GM12878 (cell line): ENCODE results near the gene MATN1. TPM values are rescaled to one million over a fixed set of nuclear protein-coding genes. Genes with fewer than 3 reads are reported as not detected.

Experiments
- ATF7 ChIP-seq: fragments of 450-650 bp; IDR thresholded peaks from 2 replicates; pipeline ENCODE4 v1.6.1; 2016; ENCODE audit warnings: low read depth, mild to moderate bottlenecking
- BCL11A ChIP-seq: IDR thresholded peaks from 2 replicates; pipeline ENCODE4 v1.6.1; 2011; ENCODE audit warnings: low read depth, low read length
- GABPA ChIP-seq: IDR thresholded peaks from 2 replicates; pipeline ENCODE4 v1.6.1; 2014; ENCODE audit warnings: antibody characterized with exemption, low read depth, mild to moderate bottlenecking, inconsistent platforms
- HDAC2 ChIP-seq: fragments of 200-600 bp; sonication (generic); IDR thresholded peaks from 2 replicates; pipeline ENCODE4 v1.6.1; 2017
- KDM1A ChIP-seq: fragments of 200-600 bp; sonication (generic); IDR thresholded peaks from 2 replicates; pipeline ENCODE4 v1.6.1; 2016; ENCODE audit warnings: borderline replicate concordance
- NBN ChIP-seq: fragments of 450-650 bp; IDR thresholded peaks from 2 replicates; pipeline ENCODE4 v1.6.1; 2016
- RELA ChIP-seq: fragments of 450-650 bp; IDR thresholded peaks from 2 replicates; pipeline ENCODE4 v1.8.0; 2014; ENCODE audit warnings: borderline replicate concordance; ENCODE audit not compliant: partially characterized antibody
- SPI1 ChIP-seq: IDR thresholded peaks from 2 replicates; pipeline ENCODE4 v1.6.1; 2011; ENCODE audit warnings: low read depth, mild to moderate bottlenecking, low read length, moderate library complexity, borderline replicate concordance; ENCODE audit not compliant: insufficient read depth
- SUPT20H ChIP-seq: IDR thresholded peaks from 2 replicates; pipeline ENCODE4 v1.6.1; 2011; ENCODE audit warnings: low read depth, mild to moderate bottlenecking, low read length, moderate library complexity, borderline replicate concordance; ENCODE audit not compliant: control insufficient read depth
- ZNF207 ChIP-seq: fragments of 450-650 bp; IDR thresholded peaks from 2 replicates; pipeline ENCODE4 v1.6.1; 2014; ENCODE audit warnings: antibody characterized with exemption, mild to moderate bottlenecking, borderline replicate concordance
- ZNF384 ChIP-seq: IDR thresholded peaks from 2 replicates; pipeline ENCODE4 v1.6.1; 2012; ENCODE audit warnings: low read depth, mild to moderate bottlenecking, low read length, improper control_type of control experiment, borderline replicate concordance
- polyA plus RNA-seq, 11 experiments: library from polyadenylated mRNA; depleted of rRNA in 4 of 11; unstranded in 6 of 11; stranded (reverse) in 5 of 11; fragments of >200 nt; fragmentation: Nextera tagmentation in 4 of 11; fragmentation: Illumina TruSeq in 1 of 11; extraction: Ambion mirVana in 4 of 11; extraction: Trizol in 1 of 11; gene quantifications; 1 replicate in 1 of 11; 2 replicates in 10 of 11; pipeline versions ENCODE4 v1.2.1 to v1.2.3, GENCODE V29; 2011 to 2016; ENCODE audit warnings: inconsistent platforms in 2 of 11, missing spikeins in 2 of 11, low read depth in 1 of 11
- total RNA-seq, 4 experiments: library from RNA; depleted of rRNA in 3 of 4; stranded (reverse); fragments of >200 nt in 3 of 4; fragmentation: Illumina TruSeq in 1 of 4; extraction: Trizol in 1 of 4; gene quantifications; 2 replicates each; pipeline versions ENCODE4 v1.2.1 to v1.2.3, GENCODE V29; 2013 to 2021
- TF ChIP-seq, protein P1 (sequence below): fragments of 450-650 bp; IDR thresholded peaks from 2 replicates; pipeline ENCODE4 v1.6.1; 2016; ENCODE audit warnings: mild to moderate bottlenecking
- TF ChIP-seq, protein P2 (sequence below): IDR thresholded peaks from 2 replicates; pipeline ENCODE4 v1.6.1; 2011; ENCODE audit warnings: borderline replicate concordance, low read depth, mild to moderate bottlenecking, moderate library complexity, mixed read lengths, low read length; ENCODE audit not compliant: insufficient read depth; ENCODE audit errors: extremely low read length
- TF ChIP-seq, protein P3 (sequence below): fragments of 450-650 bp; IDR thresholded peaks from 2 replicates; pipeline ENCODE4 v1.6.1; 2017; ENCODE audit warnings: mild to moderate bottlenecking, moderate library complexity
- TF ChIP-seq, protein P4 (sequence below): fragments of 450-650 bp; IDR thresholded peaks from 2 replicates; pipeline ENCODE4 v1.6.1; 2017; ENCODE audit warnings: mild to moderate bottlenecking, moderate library complexity
- TF ChIP-seq, protein P5 (sequence below): fragments of 450-650 bp; IDR thresholded peaks from 2 replicates; pipeline ENCODE4 v1.6.1; 2017; ENCODE audit warnings: borderline replicate concordance

MATN1 gene
- total and polyA plus RNA-seq, 10 of the 15 experiments (the other 5 are each of a cell fraction or from before 2014, with no cell fraction given) = 0.04 to 0.50 (median 0.10) TPM; not detected in 1

DNA sequence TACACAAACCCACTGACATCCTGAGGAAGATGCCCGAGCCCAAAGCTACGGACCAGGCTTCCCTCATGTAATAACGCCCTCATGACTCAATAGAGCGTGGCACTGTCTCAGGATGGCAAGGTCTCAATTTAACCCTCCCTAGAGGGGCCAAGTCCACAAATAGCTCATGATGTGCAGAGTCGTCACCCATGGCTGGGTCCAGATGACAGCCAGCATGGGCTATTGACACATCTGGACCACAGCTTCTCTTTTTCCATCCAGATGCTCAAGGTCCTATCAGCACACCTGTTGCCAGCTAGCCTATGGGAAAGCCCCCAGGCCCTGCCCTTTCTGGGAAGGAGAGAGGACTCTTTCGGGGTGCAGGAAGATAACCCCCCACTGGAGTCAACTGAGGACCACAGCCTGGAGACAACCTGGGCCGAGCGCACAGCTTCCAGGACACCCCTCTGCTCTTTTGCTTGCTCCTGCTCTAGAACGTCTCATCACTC is 31.3 kb upstream of the MATN1 start (continued):
- TF ChIP-seq, protein P1, sequence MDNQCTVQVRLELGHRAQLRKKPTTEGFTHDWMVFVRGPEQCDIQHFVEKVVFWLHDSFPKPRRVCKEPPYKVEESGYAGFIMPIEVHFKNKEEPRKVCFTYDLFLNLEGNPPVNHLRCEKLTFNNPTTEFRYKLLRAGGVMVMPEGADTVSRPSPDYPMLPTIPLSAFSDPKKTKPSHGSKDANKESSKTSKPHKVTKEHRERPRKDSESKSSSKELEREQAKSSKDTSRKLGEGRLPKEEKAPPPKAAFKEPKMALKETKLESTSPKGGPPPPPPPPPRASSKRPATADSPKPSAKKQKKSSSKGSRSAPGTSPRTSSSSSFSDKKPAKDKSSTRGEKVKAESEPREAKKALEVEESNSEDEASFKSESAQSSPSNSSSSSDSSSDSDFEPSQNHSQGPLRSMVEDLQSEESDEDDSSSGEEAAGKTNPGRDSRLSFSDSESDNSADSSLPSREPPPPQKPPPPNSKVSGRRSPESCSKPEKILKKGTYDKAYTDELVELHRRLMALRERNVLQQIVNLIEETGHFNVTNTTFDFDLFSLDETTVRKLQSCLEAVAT = 0 out of 2 replicates have a peak, but pooled peaks have one; percentile 9
- peak; percentile 61; the same call in 1 of the 2 replicates for TF ChIP-seq SPI1
- no peak for TF ChIP-seq SUPT20H
- TF ChIP-seq, protein P2, sequence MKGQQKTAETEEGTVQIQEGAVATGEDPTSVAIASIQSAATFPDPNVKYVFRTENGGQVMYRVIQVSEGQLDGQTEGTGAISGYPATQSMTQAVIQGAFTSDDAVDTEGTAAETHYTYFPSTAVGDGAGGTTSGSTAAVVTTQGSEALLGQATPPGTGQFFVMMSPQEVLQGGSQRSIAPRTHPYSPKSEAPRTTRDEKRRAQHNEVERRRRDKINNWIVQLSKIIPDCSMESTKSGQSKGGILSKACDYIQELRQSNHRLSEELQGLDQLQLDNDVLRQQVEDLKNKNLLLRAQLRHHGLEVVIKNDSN = no peak
- TF ChIP-seq, protein P3, sequence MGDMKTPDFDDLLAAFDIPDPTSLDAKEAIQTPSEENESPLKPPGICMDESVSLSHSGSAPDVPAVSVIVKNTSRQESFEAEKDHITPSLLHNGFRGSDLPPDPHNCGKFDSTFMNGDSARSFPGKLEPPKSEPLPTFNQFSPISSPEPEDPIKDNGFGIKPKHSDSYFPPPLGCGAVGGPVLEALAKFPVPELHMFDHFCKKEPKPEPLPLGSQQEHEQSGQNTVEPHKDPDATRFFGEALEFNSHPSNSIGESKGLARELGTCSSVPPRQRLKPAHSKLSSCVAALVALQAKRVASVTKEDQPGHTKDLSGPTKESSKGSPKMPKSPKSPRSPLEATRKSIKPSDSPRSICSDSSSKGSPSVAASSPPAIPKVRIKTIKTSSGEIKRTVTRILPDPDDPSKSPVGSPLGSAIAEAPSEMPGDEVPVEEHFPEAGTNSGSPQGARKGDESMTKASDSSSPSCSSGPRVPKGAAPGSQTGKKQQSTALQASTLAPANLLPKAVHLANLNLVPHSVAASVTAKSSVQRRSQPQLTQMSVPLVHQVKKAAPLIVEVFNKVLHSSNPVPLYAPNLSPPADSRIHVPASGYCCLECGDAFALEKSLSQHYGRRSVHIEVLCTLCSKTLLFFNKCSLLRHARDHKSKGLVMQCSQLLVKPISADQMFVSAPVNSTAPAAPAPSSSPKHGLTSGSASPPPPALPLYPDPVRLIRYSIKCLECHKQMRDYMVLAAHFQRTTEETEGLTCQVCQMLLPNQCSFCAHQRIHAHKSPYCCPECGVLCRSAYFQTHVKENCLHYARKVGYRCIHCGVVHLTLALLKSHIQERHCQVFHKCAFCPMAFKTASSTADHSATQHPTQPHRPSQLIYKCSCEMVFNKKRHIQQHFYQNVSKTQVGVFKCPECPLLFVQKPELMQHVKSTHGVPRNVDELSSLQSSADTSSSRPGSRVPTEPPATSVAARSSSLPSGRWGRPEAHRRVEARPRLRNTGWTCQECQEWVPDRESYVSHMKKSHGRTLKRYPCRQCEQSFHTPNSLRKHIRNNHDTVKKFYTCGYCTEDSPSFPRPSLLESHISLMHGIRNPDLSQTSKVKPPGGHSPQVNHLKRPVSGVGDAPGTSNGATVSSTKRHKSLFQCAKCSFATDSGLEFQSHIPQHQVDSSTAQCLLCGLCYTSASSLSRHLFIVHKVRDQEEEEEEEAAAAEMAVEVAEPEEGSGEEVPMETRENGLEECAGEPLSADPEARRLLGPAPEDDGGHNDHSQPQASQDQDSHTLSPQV = no peak
- TF ChIP-seq BCL11A = peak; percentile 94
- peak; percentile 93 for TF ChIP-seq ATF7
- peak; percentile 82; the same call in 1 of the 2 replicates for TF ChIP-seq NBN
- no peak for TF ChIP-seq HDAC2
- TF ChIP-seq GABPA = no peak
- TF ChIP-seq, protein P4, sequence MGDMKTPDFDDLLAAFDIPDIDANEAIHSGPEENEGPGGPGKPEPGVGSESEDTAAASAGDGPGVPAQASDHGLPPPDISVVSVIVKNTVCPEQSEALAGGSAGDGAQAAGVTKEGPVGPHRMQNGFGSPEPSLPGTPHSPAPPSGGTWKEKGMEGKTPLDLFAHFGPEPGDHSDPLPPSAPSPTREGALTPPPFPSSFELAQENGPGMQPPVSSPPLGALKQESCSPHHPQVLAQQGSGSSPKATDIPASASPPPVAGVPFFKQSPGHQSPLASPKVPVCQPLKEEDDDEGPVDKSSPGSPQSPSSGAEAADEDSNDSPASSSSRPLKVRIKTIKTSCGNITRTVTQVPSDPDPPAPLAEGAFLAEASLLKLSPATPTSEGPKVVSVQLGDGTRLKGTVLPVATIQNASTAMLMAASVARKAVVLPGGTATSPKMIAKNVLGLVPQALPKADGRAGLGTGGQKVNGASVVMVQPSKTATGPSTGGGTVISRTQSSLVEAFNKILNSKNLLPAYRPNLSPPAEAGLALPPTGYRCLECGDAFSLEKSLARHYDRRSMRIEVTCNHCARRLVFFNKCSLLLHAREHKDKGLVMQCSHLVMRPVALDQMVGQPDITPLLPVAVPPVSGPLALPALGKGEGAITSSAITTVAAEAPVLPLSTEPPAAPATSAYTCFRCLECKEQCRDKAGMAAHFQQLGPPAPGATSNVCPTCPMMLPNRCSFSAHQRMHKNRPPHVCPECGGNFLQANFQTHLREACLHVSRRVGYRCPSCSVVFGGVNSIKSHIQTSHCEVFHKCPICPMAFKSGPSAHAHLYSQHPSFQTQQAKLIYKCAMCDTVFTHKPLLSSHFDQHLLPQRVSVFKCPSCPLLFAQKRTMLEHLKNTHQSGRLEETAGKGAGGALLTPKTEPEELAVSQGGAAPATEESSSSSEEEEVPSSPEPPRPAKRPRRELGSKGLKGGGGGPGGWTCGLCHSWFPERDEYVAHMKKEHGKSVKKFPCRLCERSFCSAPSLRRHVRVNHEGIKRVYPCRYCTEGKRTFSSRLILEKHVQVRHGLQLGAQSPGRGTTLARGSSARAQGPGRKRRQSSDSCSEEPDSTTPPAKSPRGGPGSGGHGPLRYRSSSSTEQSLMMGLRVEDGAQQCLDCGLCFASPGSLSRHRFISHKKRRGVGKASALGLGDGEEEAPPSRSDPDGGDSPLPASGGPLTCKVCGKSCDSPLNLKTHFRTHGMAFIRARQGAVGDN = 0 out of 2 replicates have a peak, but pooled peaks have one; percentile 23
- TF ChIP-seq, protein P5, sequence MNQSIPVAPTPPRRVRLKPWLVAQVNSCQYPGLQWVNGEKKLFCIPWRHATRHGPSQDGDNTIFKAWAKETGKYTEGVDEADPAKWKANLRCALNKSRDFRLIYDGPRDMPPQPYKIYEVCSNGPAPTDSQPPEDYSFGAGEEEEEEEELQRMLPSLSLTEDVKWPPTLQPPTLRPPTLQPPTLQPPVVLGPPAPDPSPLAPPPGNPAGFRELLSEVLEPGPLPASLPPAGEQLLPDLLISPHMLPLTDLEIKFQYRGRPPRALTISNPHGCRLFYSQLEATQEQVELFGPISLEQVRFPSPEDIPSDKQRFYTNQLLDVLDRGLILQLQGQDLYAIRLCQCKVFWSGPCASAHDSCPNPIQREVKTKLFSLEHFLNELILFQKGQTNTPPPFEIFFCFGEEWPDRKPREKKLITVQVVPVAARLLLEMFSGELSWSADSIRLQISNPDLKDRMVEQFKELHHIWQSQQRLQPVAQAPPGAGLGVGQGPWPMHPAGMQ = no peak
- TF ChIP-seq RELA = peak; percentile 72
- no peak for TF ChIP-seq KDM1A
- no peak; the same call in 1 of the 2 replicates for TF ChIP-seq ZNF207
- TF ChIP-seq ZNF384 = no peak
